Right forelimb (tissue), 1 donor: ENCODE measurements around the gene HYOU1.
"Not testable (repeated sequence)": the region's sequence is repeated elsewhere in the genome, so short reads cannot be mapped to it uniquely, and the experiment has no call there.

Experiments used
- DNase-seq: peaks from one replicate; pipeline ENCODE4 v3.0.0-alpha.2; 2018

HYOU1 gene

GRCh38 chr11:119042927-119043326, 14.1 kb downstream of the HYOU1 start:
- no peak for DNase-seq

GRCh38 chr11:119041821-119042514, 15.0 kb downstream of the HYOU1 start:
- no peak for DNase-seq

DNA sequence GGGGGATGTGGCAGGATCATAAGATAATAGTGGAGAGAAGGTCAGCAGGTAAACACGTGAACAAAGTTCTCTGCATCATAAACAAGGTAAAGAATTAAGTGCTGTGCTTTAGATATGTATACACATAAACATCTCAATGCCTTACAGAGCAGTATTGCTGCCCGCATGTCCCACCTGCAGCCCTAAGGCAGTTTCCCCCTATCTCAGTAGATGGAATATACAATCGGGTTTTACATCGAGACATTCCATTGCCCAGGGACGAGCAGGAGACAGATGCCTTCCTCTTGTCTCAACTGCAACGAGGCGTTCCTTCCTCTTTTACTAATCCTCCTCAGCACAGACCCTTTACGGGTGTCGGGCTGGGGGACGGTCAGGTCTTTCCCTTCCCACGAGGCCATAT, 17.5 kb downstream of the HYOU1 start:
- DNase-seq = not testable (repeated sequence)

- no peak for DNase-seq
Observed at GRCh38 chr11:119038884-119039283, 18.1 kb downstream of the HYOU1 start.

GRCh38 chr11:119034813-119035212, 22.2 kb downstream of the HYOU1 start:
- no peak for DNase-seq

DNA sequence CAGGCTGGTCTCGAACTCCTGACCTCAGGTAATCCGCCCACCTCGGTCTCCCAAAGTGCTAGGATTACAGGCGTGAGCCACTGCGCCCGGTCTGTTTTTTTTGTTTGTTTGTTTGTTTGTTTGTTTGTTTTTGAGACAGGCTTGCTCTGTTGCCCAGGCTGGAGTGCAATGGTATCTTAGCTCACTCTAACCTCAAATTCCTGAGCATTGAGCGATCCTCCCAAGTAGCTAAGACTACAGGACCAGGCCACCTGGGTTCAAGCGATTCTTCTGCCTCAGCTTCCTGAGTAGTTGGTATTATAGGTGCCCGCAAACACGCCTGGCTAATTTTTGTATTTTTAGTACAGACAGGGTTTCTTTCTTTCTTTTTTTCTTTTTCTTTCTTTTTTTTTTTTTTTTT, 23.6 kb downstream of the HYOU1 start:
- not testable (repeated sequence) for DNase-seq

GRCh38 chr11:119031912-119032280, 25.1 kb downstream of the HYOU1 start:
- no peak for DNase-seq

DNA sequence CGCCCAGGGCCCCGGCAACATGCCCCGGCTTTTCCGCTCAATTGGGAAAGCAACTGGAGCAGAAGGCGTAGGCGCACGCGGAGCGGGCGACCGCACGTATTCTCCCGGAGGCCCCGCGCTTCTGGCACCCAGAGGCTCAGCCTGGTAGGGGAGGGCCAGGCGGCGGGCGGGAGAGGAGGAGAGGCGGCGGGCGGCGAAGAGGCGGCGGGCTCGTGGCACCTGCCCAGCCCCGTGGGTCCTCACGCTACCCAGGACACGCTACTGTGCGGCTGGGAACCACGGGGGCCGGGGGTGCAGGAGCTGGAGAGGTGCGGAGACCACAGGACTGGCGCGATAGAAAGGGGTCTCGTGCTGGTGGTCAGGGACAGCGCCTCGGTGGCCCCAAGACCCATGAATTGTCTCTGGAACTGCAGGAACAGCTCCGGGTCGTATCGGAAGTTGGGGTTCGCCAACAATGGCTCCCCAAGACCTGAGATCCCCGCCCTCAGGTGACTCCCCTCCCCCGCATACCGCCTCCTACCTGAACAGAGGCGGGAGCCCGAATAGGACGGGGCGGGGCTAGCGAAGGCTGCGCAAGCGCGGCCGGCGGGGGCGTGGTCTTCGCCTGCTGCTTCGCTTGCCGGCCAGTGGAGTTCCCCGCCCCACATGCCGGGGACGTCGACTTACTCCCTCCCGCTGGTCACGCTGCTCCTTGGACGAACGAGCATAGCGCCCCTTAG, 26.5 kb downstream of the HYOU1 start, which contains the start of gene SLC37A4:
SLC37A4 (minus strand) TSS at position 549 of the 719 bp plus-strand sequence.
- DNase-seq = peak; percentile 93

GRCh38 chr11:119030029-119030328, 27.0 kb downstream of the HYOU1 start:
- no peak for DNase-seq

- DNase-seq = no peak
Observed at GRCh38 chr11:119029340-119030028, 27.5 kb downstream of the HYOU1 start.

GRCh38 chr11:119029069-119029339, 28.0 kb downstream of the HYOU1 start:
- no peak for DNase-seq

- DNase-seq = no peak
Observed at GRCh38 chr11:119028346-119029068, 28.5 kb downstream of the HYOU1 start.

GRCh38 chr11:119027561-119028345, 29.3 kb downstream of the HYOU1 start:
- DNase-seq = no peak

- no peak for DNase-seq
Observed at GRCh38 chr11:119026970-119027369, 30.0 kb downstream of the HYOU1 start.

GRCh38 chr11:119025978-119026766, 30.8 kb downstream of the HYOU1 start:
- DNase-seq = no peak

- DNase-seq = no peak
Observed at GRCh38 chr11:119025541-119025940, 31.5 kb downstream of the HYOU1 start.

- DNase-seq = no peak
Observed at GRCh38 chr11:119025099-119025473, 31.9 kb downstream of the HYOU1 start.

- no peak for DNase-seq
Observed at GRCh38 chr11:119024430-119025098, 32.4 kb downstream of the HYOU1 start.

DNA sequence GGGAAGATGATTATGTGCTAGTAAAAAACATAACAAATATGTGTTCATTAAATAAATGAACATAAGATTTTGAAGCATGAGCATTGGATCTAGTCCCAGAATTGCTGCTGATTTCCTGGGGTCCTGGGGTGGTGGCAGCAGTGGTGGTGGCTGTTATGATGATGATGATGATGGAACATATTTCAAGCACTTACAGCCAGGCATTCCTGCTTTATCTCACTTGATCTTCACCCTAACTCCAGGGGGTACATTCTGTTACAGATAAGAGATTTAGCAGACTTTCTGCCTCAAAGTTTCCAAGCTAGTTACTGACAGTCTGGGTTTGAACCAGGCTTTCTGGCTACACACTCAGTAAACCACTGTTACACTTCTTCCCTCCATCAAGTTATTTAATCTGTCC, 33.3 kb downstream of the HYOU1 start:
- no peak for DNase-seq

DNA sequence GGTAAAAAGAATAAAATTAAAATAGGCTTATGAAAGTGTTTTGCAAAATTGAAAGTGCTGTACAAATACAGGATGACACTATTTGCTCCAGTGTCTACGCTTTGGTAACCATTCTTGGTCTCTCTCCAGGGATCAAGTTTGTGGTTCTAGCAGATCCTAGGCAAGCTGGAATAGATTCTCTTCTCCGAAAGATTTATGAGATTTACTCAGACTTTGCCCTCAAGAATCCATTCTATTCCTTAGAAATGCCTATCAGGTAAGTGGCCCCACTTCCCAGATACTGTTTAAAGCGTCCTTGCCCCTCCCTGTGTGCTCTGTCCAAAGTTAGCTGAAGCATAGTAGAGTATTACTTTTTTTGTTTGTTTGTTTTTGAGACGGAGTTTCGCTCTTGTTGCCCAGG, 35.4 kb downstream of the HYOU1 start:
- no peak for DNase-seq

GRCh38 chr11:119019996-119020395, 37.0 kb downstream of the HYOU1 start:
- DNase-seq = no peak
